H9 (cell line): ENCODE measurements around the gene HOXD11. TPM values are rescaled to one million over a fixed set of nuclear protein-coding genes. Genes with fewer than 3 reads are reported as not detected.

Experiments used
- DNase-seq: peaks from one replicate; pipeline ENCODE4 v3.0.0-alpha.2; 2017
- H2AFZ ChIP-seq: one replicate; pipeline ENCODE4 v1.6.1; 2013; ENCODE audit warnings: mild to moderate bottlenecking, low read length, control low read depth, moderate library complexity
- H2AK5ac ChIP-seq: 2 replicates; pipeline ENCODE4 v1.6.1; 2013; ENCODE audit warnings: low read length, control low read depth, mixed read lengths; ENCODE audit not compliant: insufficient read length
- H2BK120ac ChIP-seq: one replicate; pipeline ENCODE4 v1.6.1; 2013; ENCODE audit warnings: low read depth, mild to moderate bottlenecking, low read length, control low read depth, inconsistent platforms; ENCODE audit not compliant: poor library complexity, severe bottlenecking
- H2BK12ac ChIP-seq: 2 replicates; pipeline ENCODE4 v1.6.1; 2013; ENCODE audit warnings: low read length, control low read depth, mixed read lengths, low read depth; ENCODE audit not compliant: insufficient read length
- H2BK15ac ChIP-seq: 2 replicates; pipeline ENCODE4 v1.6.1; 2013; ENCODE audit warnings: low read depth, low read length, control low read depth
- H2BK20ac ChIP-seq: one replicate; pipeline ENCODE4 v1.6.1; 2013; ENCODE audit warnings: low read depth, mild to moderate bottlenecking, low read length, control low read depth, inconsistent platforms; ENCODE audit not compliant: poor library complexity, severe bottlenecking
- H2BK5ac ChIP-seq: 2 replicates; pipeline ENCODE4 v1.6.1; 2013; ENCODE audit warnings: low read length, control low read depth, mixed read lengths; ENCODE audit not compliant: insufficient read length
- H3K14ac ChIP-seq: 2 replicates; pipeline ENCODE4 v1.6.1; 2013; ENCODE audit warnings: low read length, control low read depth; ENCODE audit not compliant: insufficient read depth
- H3K18ac ChIP-seq: 2 replicates; pipeline ENCODE4 v1.6.1; 2013; ENCODE audit warnings: low read depth, mild to moderate bottlenecking, mixed read lengths, low read length, control low read depth; ENCODE audit not compliant: insufficient read length
- H3K23ac ChIP-seq: 2 replicates; pipeline ENCODE4 v1.6.1; 2013; ENCODE audit warnings: low read length, control low read depth, mixed read lengths, low read depth; ENCODE audit not compliant: insufficient read length
- H3K23me2 ChIP-seq: 2 replicates; pipeline ENCODE4 v1.6.1; 2013; ENCODE audit warnings: low read depth, mild to moderate bottlenecking, mixed read lengths, low read length, control low read depth; ENCODE audit not compliant: insufficient read length, poor library complexity, severe bottlenecking
- H3K27ac ChIP-seq: 2 replicates; pipeline ENCODE4 v1.5.1; 2013; ENCODE audit warnings: low read length, control low read depth, mixed read lengths, low read depth; ENCODE audit not compliant: insufficient read length
- H3K27me3 ChIP-seq: 2 replicates; pipeline ENCODE4 v1.6.1; 2013; ENCODE audit warnings: low read length, control low read depth, inconsistent platforms; ENCODE audit not compliant: insufficient read depth
- H3K4ac ChIP-seq: 2 replicates; pipeline ENCODE4 v1.6.1; 2013; ENCODE audit warnings: low read depth, mild to moderate bottlenecking, control low read depth, inconsistent platforms, low read length, moderate library complexity
- H3K4me1 ChIP-seq: 2 replicates; pipeline ENCODE4 v1.6.1; 2013; ENCODE audit warnings: low read length, control low read depth, inconsistent platforms; ENCODE audit not compliant: insufficient read depth
- H3K4me2 ChIP-seq: 2 replicates; pipeline ENCODE4 v1.6.1; 2013; ENCODE audit warnings: low read length, control low read depth, mixed read lengths; ENCODE audit not compliant: insufficient read length, insufficient read depth
- H3K56ac ChIP-seq: 2 replicates; pipeline ENCODE4 v1.6.1; 2013; ENCODE audit warnings: low read depth, mild to moderate bottlenecking, mixed read lengths, low read length, control low read depth; ENCODE audit not compliant: insufficient read length
- H3K79me1 ChIP-seq: 2 replicates; pipeline ENCODE4 v1.6.1; 2013; ENCODE audit warnings: low read depth, mild to moderate bottlenecking, moderate library complexity, low read length, control low read depth, inconsistent platforms; ENCODE audit not compliant: insufficient read depth, poor library complexity, severe bottlenecking
- H3K79me2 ChIP-seq: 2 replicates; pipeline ENCODE4 v1.6.1; 2013; ENCODE audit warnings: low read length, control low read depth, inconsistent platforms; ENCODE audit not compliant: insufficient read depth
- H3K9ac ChIP-seq: 2 replicates; pipeline ENCODE4 v1.6.1; 2013; ENCODE audit warnings: low read length, control low read depth, mixed read lengths; ENCODE audit not compliant: insufficient read length; ENCODE audit errors: extremely low read depth
- H3K9me3 ChIP-seq: one replicate; pipeline ENCODE4 v1.6.1; 2013; ENCODE audit warnings: low read depth, low read length, inconsistent platforms; ENCODE audit not compliant: control insufficient read depth
- H3T11ph ChIP-seq: one replicate; pipeline ENCODE4 v1.6.1; 2013; ENCODE audit warnings: mild to moderate bottlenecking, low read length, control low read depth, inconsistent platforms
- H4K20me1 ChIP-seq: one replicate; pipeline ENCODE4 v1.6.1; 2013; ENCODE audit not compliant: control insufficient read depth, insufficient read length, insufficient read depth
- H4K5ac ChIP-seq: 2 replicates; pipeline ENCODE4 v1.6.1; 2013; ENCODE audit warnings: low read depth, mild to moderate bottlenecking, mixed read lengths, low read length, control low read depth; ENCODE audit not compliant: insufficient read length
- H4K8ac ChIP-seq: replicated peaks from 2 replicates; pipeline ENCODE4 v1.6.1; 2013; ENCODE audit warnings: low read length, control low read depth, mixed read lengths, low read depth; ENCODE audit not compliant: insufficient read length
- H4K91ac ChIP-seq: 2 replicates; pipeline ENCODE4 v1.6.1; 2013; ENCODE audit warnings: low read depth, mild to moderate bottlenecking, moderate library complexity, mixed read lengths, low read length, control low read depth; ENCODE audit not compliant: insufficient read length
- H3K27ac Mint-ChIP-seq, 3 experiments: 2 replicates in 2 of 3; 3 replicates in 1 of 3; pipeline ENCODE4 v1.8.0; 2020 to 2021; ENCODE audit warnings: mixed read lengths in 3 of 3, mild to moderate bottlenecking in 1 of 3, moderate library complexity in 1 of 3
- H3K27me3 Mint-ChIP-seq: 2 replicates; pipeline ENCODE4 v1.8.0; 2021; ENCODE audit warnings: low read depth, mild to moderate bottlenecking, moderate library complexity, mixed read lengths
- H3K36me3 Mint-ChIP-seq, 3 experiments: 2 replicates in 2 of 3; 3 replicates in 1 of 3; pipeline ENCODE4 v1.8.0; 2020 to 2021; ENCODE audit warnings: low read depth in 3 of 3, mixed read lengths in 3 of 3; ENCODE audit not compliant: insufficient read depth in 1 of 3
- H3K4me1 Mint-ChIP-seq, 2 experiments: 2 replicates each; pipeline ENCODE4 v1.8.0; 2020; ENCODE audit warnings: mixed read lengths in 2 of 2
- H3K4me3 Mint-ChIP-seq, 2 experiments: 2 replicates in 1 of 2; 3 replicates in 1 of 2; pipeline ENCODE4 v1.8.0; 2020 to 2021; ENCODE audit warnings: mild to moderate bottlenecking in 2 of 2, mixed read lengths in 2 of 2, moderate library complexity in 1 of 2
- H3K9me3 Mint-ChIP-seq, 2 experiments: 2 replicates in 1 of 2; 3 replicates in 1 of 2; pipeline ENCODE4 v1.8.0; 2020; ENCODE audit warnings: mild to moderate bottlenecking in 2 of 2, mixed read lengths in 2 of 2, moderate library complexity in 1 of 2
- WGBS: extraction: QIAGEN DNeasy Blood & Tissue Kit; methylation state at CpG from one replicate; pipeline ENCODE4 v1.1.7; 2013; ENCODE audit warnings: missing lambda C conversion rate, low lambda C conversion rate, mixed read lengths; ENCODE audit not compliant: insufficient read length; ENCODE audit errors: extremely low coverage; 5-methylcytosine and 5-hydroxymethylcytosine counted together
- total RNA-seq: library from RNA; stranded (reverse); gene quantifications from 2 replicates; pipeline ENCODE4 v1.2.1, GENCODE V29; 2021
- TF ChIP-seq, protein P1 (sequence below): fragments of 200-600 bp; sonication (generic); conservative IDR thresholded peaks from 3 replicates; pipeline ENCODE4 v1.8.0; 2021; ENCODE audit warnings: antibody characterized with exemption, mild to moderate bottlenecking

HOXD11 gene
- total RNA-seq, 1 experiment from 2014 or later: not detected

DNA sequence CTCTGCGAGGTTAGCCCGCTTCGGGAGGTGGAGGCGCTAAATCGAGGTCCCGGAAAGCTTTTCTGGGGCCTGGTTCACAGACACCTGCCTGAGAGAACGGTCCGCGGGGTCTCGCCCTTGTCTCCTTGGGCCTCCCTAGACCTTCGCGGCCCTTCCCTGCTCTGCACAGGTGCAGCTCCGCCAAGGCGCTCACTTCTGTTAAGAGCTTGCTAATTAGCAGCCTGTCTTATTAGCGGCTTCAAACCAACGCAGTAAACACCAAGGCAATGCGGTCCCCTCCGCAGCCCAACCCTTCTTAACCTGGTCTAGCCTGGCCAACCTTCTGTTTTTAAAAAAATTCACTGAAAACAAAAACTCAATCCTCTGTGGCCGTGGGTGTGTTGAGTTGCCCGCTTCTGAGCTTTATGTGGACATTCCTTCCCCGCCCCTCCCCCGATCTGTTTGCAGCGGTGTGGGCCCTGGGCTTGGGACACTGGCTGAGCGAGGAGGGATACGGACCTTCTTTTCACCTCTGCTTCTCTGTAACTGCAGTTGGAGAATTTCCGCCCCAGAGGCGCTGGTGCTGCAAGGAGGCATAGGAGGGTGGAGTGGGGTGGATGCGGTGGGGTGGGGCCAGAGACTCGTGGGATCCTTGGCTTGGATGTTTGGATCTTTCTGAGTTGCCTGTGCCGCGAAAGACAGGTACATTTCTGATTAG lies 40.9 kb downstream of the HOXD11 start:
- H3K27ac Mint-ChIP-seq: no peak overlapping the region
- Histone ChIP-seq H3K56ac (no peak overlapping the region), H3K4ac (no peak overlapping the region), H3K79me2 (no peaks in the 10 kb centered on the region), H2BK12ac (no peak overlapping the region), H2AFZ (no peak overlapping the region), H4K20me1 (no peaks in the 10 kb centered on the region), H3K9me3 (no peaks in the 10 kb centered on the region), H2BK5ac (no peak overlapping the region), H4K8ac (no peak overlapping the region), H3K18ac (no peak overlapping the region), H3K23me2 (no peaks in the 10 kb centered on the region), H3K4me1 (no peaks in the 10 kb centered on the region; the same call in 1 of the 2 replicates), H4K5ac (no peak overlapping the region), H2BK120ac (no peak overlapping the region), H3K4me2 (no peak overlapping the region), H3K9ac (no peak overlapping the region), H3K14ac (no peak overlapping the region), H4K91ac (no peak overlapping the region), H3K79me1 (no peaks in the 10 kb centered on the region), H3T11ph (no peak overlapping the region), H3K27ac (no peak overlapping the region), H2BK15ac (no peak overlapping the region), H2BK20ac (no peak overlapping the region), H3K23ac (no peak overlapping the region), H3K27me3 (peaks cover 96% of the 10 kb centered on the region), H2AK5ac (no peak overlapping the region)
- DNase-seq: no peak
- H3K4me3 Mint-ChIP-seq: peak overlapping the region in 1 of 2 experiments; percentile 67; a peak in 3 of 5 replicates
- H3K4me1 Mint-ChIP-seq: peaks cover 2 to 21% of the 10 kb centered on the region in 2 experiments; a peak in 3 of 4 replicates
- H3K36me3 Mint-ChIP-seq: no peaks in the 10 kb centered on the region; a peak in 1 of 7 replicates
- H3K27me3 Mint-ChIP-seq: peaks cover 100% of the 10 kb centered on the region
- no CpG with 5 or more reads among the region's 31 CpGs for WGBS
- TF ChIP-seq, protein P1, sequence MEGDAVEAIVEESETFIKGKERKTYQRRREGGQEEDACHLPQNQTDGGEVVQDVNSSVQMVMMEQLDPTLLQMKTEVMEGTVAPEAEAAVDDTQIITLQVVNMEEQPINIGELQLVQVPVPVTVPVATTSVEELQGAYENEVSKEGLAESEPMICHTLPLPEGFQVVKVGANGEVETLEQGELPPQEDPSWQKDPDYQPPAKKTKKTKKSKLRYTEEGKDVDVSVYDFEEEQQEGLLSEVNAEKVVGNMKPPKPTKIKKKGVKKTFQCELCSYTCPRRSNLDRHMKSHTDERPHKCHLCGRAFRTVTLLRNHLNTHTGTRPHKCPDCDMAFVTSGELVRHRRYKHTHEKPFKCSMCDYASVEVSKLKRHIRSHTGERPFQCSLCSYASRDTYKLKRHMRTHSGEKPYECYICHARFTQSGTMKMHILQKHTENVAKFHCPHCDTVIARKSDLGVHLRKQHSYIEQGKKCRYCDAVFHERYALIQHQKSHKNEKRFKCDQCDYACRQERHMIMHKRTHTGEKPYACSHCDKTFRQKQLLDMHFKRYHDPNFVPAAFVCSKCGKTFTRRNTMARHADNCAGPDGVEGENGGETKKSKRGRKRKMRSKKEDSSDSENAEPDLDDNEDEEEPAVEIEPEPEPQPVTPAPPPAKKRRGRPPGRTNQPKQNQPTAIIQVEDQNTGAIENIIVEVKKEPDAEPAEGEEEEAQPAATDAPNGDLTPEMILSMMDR: no peak
- peaks cover 3 to 8% of the 10 kb centered on the region in 2 experiments; a peak in 3 of 5 replicates for H3K9me3 Mint-ChIP-seq
